ENCODE measurements around the gene HOXA5.

The HOXA5 gene

DNA sequence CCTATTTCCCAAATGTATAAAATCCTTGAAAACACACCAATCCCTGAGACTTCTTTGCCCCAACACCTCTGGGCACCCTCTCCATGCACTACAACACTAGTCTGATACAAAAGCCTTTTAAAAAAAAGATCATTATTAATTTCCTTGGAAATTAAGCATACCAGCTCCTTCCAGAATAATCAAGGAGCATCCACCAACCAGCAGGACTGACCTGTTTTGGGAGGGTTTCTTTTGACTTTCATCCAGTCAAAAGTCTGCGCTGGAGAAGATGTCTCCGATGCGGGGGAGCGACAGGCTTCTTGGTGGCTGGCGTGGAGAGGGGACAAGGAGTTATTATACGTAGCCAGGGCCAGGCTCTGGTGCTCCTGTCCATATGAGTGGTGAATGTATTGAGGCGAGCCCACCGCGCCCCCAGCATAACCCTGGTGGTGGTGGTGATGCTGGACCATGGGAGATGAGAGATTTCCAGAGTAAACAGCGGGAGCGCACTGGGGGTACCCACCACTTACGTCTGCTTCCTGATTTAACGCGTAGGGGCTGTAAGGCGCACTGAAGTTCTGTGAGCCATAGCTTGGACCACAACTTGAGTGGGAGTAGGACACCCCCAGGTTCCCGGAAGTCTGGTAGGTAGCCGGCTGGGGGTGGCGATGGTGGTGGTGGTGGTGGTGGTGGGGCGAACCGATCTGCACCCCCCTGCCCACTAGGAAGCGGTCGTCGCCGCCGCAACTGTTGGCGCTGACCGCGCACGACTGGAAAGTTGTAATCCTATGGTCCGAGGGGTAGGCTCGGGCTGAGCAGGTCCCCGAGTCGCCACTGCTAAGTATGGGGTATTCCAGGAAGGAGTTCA is 48.2 kb downstream of the HOXA5 start:
- DNase-seq (ENCODE audit: low spot score): no peak

GRCh38 chr7:27094304-27095049 is 49.0 kb downstream of the HOXA5 start:
- no peak for DNase-seq (ENCODE audit: low spot score)

DNA sequence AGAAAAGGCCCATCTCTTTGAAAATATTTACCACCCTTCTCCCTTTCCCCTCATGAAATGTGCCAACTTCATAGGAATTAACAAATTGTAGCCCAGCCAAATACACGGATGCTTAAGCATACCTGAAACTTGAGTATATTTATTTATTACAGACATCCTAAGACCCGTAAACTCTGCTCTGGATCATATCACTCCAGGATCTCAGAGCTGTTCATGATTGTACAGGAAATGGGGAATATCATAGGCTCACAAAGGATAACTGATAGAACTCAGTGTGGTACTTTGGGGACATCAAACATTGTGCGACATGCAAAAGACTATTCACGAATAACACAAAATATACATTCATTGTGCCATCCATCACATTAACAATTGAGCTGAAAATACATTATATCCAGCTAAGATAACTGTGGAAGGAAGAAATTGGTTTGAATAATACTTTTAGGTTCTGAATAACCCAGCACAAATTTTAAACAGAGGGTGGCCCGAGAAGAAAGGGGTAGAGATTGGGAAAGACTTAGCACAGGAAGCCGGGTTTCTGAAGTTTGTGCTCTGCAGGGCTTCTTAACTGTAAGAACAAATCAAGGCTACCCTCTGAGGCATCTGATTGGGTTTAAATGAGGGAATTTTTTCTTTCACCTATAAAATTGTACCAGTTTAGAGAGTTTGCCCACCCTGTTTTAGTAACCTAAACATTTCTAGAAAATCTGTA is 50.1 kb downstream of the HOXA5 start:
- no peak for DNase-seq (ENCODE audit: low spot score)

- no peak for DNase-seq (ENCODE audit: low spot score)
These were observed 50.7 kb downstream of the HOXA5 start for GRCh38 chr7:27092819-27093110.

DNA sequence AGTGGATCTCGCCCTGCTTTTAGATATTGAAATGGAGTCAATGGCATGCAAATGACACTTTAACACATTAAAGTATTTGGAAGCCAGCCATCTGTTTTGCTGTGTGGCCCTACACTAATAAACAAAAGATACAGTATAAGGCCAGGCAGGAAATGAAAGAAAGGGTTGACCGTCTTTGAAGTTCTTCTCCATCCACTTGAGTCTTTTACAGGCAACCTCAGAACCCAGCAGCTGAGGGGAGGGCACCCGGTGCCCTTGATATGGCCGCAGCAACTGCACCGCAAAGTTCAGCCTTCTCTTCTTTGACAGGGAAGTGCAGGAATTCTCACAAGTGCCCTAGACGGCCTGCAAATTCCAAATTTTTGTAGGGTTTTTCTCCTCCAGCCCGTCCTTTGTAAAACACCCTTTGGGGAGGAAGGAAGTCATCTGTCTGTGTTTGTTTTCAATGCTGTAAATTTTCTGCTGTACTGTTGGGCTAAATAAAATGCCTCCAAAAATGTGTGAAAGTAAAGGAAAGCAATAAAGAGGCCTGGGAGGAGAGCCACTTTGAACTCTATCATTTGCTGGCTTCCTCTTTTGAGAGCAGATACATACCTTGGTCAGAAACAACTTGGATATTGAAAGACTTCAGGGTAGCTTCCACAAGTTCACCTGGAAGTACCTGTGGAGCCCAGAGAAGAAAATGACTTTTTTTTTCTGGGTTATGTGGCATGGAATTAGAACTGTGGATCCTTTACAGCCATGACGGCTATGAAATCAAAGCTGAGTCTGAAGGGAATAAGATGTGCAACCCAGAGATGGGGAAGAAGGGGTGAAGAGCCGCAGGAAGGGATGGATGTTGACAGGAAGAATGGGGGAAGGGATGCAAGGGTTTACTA is 51.3 kb downstream of the HOXA5 start:
- no peak for DNase-seq (ENCODE audit: low spot score)

DNA sequence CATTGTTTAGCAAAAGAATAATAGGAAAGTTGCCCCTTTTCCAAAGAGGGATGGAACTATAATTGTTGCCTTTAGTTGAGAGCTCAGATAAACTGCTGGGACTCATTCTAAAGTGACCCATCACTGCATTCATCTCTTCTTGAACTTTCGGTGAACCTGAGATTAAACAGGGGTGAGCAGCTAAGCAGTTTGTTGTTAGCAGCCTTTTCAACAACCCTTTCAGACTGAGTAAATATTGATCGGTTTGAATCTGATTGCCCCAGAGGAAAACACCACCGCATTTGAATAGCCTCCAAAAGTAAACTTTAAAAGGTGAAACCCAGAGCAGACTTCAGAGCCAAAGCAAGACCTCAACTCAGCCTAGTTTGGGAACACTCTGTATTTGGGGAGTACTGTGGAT is 52.4 kb downstream of the HOXA5 start:
- DNase-seq (ENCODE audit: low spot score): no peak
